Measurements from ENCODE around the gene PASD1. TPM values are rescaled to one million over a fixed set of nuclear protein-coding genes. Genes with fewer than 3 reads are reported as not detected.

The PASD1 gene
- total RNA-seq, 1 donor from 2014 or later: not detected

GRCh38 chrX:151679798-151680402 lies 116.4 kb downstream of the PASD1 start:
- no peaks in the 10 kb centered on the region for H3K36me3 ChIP-seq
- DNase-seq (ENCODE audit: low spot score): no peak
- Mint-ChIP-seq H3K27me3 (ENCODE audit: insufficient read depth, low read depth) (peaks cover 3% of the 10 kb centered on the region), H3K4me1 (no peaks in the 10 kb centered on the region), H3K4me3 (no peak overlapping the region), H3K9me3 (peaks cover 5% of the 10 kb centered on the region), H3K36me3 (no peaks in the 10 kb centered on the region), H3K27ac (no peak overlapping the region)
- TF ChIP-seq EZH2phosphoT487 (IDR thresholded peaks at IDR 0.05): no peak
- TF ChIP-seq EZH2 (IDR thresholded peaks at IDR 0.05): no peak
- TF ChIP-seq CTCF (IDR thresholded peaks at IDR 0.05): no peak
- no peaks in the 10 kb centered on the region for H3K27me3 ChIP-seq
- peaks cover 3% of the 10 kb centered on the region for H3K9me3 ChIP-seq (ENCODE audit: low read depth)
- no peaks in the 10 kb centered on the region for H4K20me1 ChIP-seq (ENCODE audit: low read depth)
- no peak overlapping the region for H3K4me3 ChIP-seq
- H2AFZ ChIP-seq (replicated peaks): no peak overlapping the region
- no peaks in the 10 kb centered on the region for H3F3A ChIP-seq (ENCODE audit: low read depth)
- H3K27ac ChIP-seq: no peak overlapping the region
- H3K4me2 ChIP-seq: no peak overlapping the region
- H3K4me1 ChIP-seq: no peaks in the 10 kb centered on the region
- H3K79me2 ChIP-seq (ENCODE audit: low read depth): no peaks in the 10 kb centered on the region
- no peak overlapping the region for H3K9ac ChIP-seq

- no peak overlapping the region for H3K27ac Mint-ChIP-seq
- no peaks in the 10 kb centered on the region for H3K4me1 Mint-ChIP-seq
These were observed 117.3 kb downstream of the PASD1 start for GRCh38 chrX:151680805-151681204.

GRCh38 chrX:151687635-151688034 lies 124.2 kb downstream of the PASD1 start:
- no peaks in the 10 kb centered on the region for H4K20me1 ChIP-seq (ENCODE audit: low read depth)
- Mint-ChIP-seq H3K9me3 (no peaks in the 10 kb centered on the region), H3K36me3 (no peaks in the 10 kb centered on the region), H3K27me3 (ENCODE audit: insufficient read depth, low read depth) (no peaks in the 10 kb centered on the region), H3K4me3 (no peak overlapping the region), H3K27ac (no peak overlapping the region), H3K4me1 (no peaks in the 10 kb centered on the region)
- no peaks in the 10 kb centered on the region for H3K4me1 ChIP-seq
- no peak overlapping the region for H3K27ac ChIP-seq
- peaks cover 1% of the 10 kb centered on the region for H3K27me3 ChIP-seq
- H2AFZ ChIP-seq (replicated peaks): no peak overlapping the region
- no peaks in the 10 kb centered on the region for H3K9me3 ChIP-seq (ENCODE audit: low read depth)
- no peaks in the 10 kb centered on the region for H3K79me2 ChIP-seq (ENCODE audit: low read depth)
- H3K36me3 ChIP-seq: no peaks in the 10 kb centered on the region
- no peak overlapping the region for H3K4me2 ChIP-seq
- H3F3A ChIP-seq (ENCODE audit: low read depth): no peaks in the 10 kb centered on the region
- H3K9ac ChIP-seq: no peak overlapping the region
- no peak for DNase-seq (ENCODE audit: low spot score)
- TF ChIP-seq EZH2phosphoT487 (IDR thresholded peaks at IDR 0.05): no peak
- no peak for TF ChIP-seq CTCF (IDR thresholded peaks at IDR 0.05)
- TF ChIP-seq EZH2 (IDR thresholded peaks at IDR 0.05): no peak
- H3K4me3 ChIP-seq: no peak overlapping the region

More at GRCh38 chrX:151680805-151681204, 117.3 kb downstream of the PASD1 start:
- H3F3A ChIP-seq (ENCODE audit: low read depth): no peaks in the 10 kb centered on the region
- H3K9ac ChIP-seq: no peak overlapping the region
- no peaks in the 10 kb centered on the region for H3K27me3 ChIP-seq
- Mint-ChIP-seq H3K9me3 (peaks cover 5% of the 10 kb centered on the region), H3K4me3 (no peak overlapping the region), H3K36me3 (no peaks in the 10 kb centered on the region), H3K27me3 (ENCODE audit: insufficient read depth, low read depth) (peaks cover 3% of the 10 kb centered on the region)
- H3K27ac ChIP-seq: no peak overlapping the region
- peak; percentile 71 for DNase-seq (ENCODE audit: low spot score)
- TF ChIP-seq EZH2phosphoT487 (IDR thresholded peaks at IDR 0.05): no peak
- TF ChIP-seq CTCF (IDR thresholded peaks at IDR 0.05): peak; percentile 69
- no peaks in the 10 kb centered on the region for H3K79me2 ChIP-seq (ENCODE audit: low read depth)
- no peak overlapping the region for H2AFZ ChIP-seq (replicated peaks)
- H3K9me3 ChIP-seq (ENCODE audit: low read depth): peaks cover 3% of the 10 kb centered on the region
- H3K4me3 ChIP-seq: no peak overlapping the region
- H3K4me2 ChIP-seq: no peak overlapping the region
- H3K4me1 ChIP-seq: no peaks in the 10 kb centered on the region
- H4K20me1 ChIP-seq (ENCODE audit: low read depth): no peaks in the 10 kb centered on the region
- no peaks in the 10 kb centered on the region for H3K36me3 ChIP-seq

All from neural progenitor cell (in vitro differentiated cells).